CD1c-positive myeloid dendritic cell (primary cell): Measurements from ENCODE around the gene ACTRT2.

Experiments
- DNase-seq: peaks from one replicate; pipeline ENCODE4 v3.0.0-alpha.2; 2016; ENCODE audit errors: extremely low spot score

The ACTRT2 gene

DNA sequence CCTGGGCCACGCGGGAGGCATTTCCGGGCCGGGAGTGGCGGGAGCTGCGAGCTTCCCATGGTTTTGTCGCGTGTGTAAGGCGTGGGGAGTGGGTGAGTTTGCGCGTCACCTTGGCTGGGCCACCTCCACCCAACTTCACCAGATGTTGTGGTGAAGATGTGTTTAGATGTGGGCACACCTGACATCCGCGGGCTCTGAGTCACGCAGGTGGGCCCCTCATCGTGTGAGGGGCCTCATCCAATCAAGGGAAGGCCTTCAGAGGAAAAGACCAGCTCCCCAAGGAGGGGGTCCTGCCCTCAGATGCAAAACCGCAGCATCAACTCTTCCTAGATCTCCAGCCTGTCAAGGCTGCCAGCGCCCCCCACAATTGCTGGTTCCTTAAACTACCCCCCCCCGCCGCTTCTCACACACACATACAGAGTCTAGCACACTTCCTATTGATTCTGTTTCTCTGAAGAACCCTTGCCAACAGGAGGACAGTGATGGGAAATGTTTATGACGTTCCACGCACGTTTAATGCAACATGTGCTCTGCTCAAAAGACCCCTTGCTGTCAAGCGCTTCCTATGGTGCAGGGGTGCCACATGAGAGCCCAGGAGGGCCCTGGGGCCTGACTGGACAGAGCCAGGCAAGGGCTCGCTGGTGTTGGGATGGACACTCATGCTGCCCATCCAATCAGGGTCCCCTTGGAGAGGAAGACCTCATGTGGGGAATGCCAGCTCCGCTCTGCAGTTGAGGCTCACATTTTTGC, 11.9 kb downstream of the ACTRT2 start:
- no peak for DNase-seq

DNA sequence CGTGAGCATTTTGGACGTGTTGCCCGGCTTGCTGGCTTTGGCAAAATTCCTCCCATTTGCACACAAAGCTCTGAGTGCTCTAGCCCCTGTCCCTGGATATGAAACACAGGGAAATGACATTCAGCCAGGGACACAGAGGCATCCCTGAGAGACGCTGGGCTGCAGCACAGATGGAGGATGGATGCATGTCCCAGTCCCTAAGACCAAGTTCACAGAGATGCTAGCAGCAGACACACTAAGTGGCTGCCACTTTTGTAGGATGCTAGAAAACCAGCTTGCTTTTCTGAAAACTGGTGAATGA, 12.5 kb downstream of the ACTRT2 start:
- DNase-seq, result no peak

GRCh38 chr1:3034162-3034561, 12.9 kb downstream of the ACTRT2 start:
- no peak for DNase-seq

- no peak for DNase-seq
Measured at GRCh38 chr1:3034728-3035562, 13.7 kb downstream of the ACTRT2 start.

- no peak for DNase-seq
Measured at GRCh38 chr1:3035563-3036446, 14.5 kb downstream of the ACTRT2 start.

DNA sequence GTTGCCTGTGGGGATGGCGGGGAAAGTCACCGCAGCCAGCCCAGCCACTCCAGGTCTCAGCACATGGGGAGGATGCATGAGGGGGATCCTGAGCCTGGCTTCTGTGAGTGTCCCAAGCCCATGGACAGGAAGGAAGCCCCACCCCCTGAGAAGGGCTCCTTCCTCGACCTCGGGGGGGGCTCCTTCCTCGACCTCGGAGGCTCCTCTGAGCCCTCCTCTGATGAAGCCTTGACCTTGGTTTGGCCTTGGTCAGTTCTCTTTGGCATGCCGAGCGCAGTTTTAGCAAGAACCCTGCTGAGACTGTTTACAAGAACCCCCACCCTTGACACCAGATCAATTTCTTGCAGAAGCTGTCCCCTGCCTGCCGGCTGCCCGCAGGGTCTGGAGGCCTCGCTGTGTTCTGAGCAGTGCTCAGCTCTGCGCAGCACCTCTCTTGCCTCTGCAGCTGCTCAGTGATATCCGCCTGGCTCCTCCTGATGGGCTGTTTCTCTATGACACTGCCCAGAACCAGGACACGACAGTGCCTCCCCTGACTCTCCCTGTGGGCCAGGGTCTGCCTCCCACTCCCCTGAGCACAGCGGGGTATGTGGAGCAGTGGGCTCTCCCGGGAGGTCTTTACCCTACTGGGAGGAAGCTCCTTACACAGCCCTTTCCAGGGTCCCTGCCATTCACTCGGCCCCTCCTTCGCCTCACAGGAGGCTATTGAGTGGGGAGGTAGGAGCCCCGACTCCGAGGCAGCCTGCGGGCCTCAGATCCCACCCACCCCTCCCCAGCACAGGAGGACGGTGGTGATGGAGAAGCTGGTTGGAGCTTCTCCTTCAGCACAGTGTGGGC, 15.4 kb downstream of the ACTRT2 start:
- DNase-seq, result no peak

DNA sequence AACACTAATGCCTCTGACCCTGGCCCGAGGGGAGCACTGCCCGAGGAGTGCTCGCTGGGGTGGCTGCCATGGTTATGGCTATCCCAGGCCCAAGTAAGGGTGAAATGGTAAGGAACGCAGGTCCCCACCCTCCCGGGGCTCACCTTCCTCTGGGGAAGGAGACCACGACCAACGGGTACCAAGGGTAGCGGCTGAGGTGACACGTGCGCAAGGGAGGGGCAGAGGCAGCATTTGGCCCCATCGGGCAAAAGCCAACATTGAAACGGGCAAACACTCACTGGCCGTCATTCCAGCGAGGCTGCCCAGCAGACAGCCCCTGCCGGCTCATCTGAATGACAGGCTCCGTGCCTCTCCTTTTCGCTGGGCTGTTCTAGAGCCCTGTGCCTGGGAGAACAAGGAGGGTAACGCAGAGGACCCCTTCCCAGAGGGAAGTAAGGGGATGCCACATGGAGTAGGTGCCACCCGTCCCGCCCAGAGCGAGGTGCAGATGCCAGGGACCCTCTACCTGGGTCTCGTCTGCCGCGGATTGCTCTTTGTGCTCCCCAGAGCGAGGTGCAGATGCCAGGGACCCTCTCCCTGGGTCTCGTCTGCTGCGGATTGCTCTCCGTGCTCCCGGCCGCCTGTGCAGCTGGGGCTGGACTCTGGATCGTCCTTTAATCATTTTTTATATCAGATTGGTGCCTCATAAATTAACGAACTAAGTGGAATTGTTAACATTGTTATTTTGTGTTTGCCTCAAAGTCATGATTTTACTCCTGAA, 16.2 kb downstream of the ACTRT2 start:
- DNase-seq, result no peak

DNA sequence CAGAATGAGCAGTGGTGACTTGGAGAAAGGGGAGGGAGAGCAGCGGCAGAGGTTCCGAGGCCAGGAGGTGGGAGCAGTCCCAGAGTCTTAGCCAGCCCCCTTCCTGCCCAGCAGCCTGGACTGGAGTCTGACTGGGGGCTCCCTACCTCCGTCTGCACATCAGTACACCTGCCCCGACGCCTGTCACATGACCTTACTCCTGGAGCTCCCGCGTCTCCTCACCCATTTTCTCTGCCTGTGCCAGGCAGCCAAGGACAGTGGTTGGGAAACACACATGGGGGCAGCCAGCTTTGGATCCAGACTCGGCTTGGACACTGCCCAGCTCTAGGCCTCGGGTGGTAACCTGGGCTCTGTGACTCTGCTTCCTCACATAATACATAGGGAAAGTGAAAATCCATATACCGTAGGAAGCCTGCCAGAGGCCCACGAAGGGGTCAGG, 16.9 kb downstream of the ACTRT2 start:
- DNase-seq, result no peak

- no peak for DNase-seq
Measured at GRCh38 chr1:3038571-3039181, 17.4 kb downstream of the ACTRT2 start.

DNA sequence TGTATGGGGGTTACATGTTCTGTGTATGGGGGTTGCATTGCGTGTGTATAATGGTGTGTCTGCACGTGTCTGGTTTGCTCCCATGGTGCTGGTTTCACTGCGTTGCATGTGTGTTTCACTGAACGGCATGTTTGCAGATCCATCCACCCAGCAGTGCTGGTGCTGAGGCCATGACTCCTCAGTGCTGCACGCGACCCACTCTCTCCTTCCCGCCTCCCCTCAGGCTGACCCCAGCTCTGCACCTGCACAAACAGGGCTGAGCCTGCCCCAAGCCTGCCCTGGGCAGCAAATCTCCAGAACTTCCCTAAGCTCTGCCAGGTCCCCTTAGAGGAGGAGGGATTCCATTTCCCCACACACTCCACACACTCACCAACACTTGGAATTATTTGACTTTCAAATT, 18.7 kb downstream of the ACTRT2 start:
- DNase-seq, result no peak

DNA sequence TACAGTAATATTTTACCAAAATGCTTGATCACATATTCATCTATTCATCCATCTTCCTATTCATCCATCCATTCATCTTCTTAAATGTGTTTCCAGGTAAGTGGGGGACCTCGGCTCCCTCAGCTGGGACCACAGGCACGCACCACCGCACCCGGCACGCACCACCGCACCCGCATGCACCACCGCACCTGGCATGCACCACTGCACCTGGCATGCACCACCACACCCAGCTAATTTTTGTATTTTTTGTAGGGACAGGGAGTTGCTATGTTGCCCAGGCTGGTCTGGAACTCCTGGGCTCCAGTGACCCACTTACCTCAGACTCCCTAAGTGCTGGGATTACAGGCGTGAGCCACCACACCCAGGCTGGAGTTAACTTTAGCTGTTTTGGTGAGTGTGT, 21.2 kb downstream of the ACTRT2 start:
- no peak for DNase-seq

- no peak for DNase-seq
Measured at GRCh38 chr1:3049164-3049563, 27.9 kb downstream of the ACTRT2 start.

DNA sequence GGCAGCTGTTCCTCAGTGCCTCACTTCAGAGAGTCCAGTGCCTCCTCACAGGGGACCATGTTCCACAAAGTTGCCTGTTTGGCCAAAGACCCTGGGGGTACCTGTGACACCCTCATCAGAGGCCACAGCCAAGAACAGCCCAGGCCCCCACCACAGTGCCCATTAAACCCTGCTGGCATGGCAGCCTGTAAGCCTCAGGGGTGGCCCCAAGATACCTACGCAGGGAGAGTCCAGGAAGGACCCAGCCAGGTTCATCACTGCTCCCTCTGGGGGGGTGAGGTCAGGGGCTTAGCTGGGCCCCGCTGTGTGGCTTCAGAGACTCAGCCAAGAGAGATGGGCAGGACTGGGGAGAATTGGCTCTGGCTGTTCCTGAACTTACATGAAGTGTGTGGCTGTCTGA, 28.6 kb downstream of the ACTRT2 start:
- no peak for DNase-seq

DNA sequence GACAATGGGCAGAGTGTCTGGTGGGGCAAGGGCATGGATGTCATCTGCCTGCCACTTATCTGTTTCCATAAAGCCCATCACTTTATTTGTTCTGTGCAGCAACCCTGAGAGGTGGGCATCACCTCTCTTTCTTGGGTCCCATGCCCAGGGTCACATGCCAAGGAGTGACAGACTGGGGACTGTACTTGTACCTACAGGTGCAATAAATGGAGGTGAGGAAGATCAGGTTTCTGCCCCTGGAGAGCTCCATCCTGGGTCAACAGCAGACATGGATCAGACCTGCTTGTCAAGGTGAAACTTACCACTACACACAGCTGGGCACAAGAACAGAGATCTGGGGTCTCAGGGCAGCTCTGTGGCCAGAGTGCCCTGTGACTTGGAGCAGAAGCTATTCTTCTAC, 29.3 kb downstream of the ACTRT2 start:
- no peak for DNase-seq

DNA sequence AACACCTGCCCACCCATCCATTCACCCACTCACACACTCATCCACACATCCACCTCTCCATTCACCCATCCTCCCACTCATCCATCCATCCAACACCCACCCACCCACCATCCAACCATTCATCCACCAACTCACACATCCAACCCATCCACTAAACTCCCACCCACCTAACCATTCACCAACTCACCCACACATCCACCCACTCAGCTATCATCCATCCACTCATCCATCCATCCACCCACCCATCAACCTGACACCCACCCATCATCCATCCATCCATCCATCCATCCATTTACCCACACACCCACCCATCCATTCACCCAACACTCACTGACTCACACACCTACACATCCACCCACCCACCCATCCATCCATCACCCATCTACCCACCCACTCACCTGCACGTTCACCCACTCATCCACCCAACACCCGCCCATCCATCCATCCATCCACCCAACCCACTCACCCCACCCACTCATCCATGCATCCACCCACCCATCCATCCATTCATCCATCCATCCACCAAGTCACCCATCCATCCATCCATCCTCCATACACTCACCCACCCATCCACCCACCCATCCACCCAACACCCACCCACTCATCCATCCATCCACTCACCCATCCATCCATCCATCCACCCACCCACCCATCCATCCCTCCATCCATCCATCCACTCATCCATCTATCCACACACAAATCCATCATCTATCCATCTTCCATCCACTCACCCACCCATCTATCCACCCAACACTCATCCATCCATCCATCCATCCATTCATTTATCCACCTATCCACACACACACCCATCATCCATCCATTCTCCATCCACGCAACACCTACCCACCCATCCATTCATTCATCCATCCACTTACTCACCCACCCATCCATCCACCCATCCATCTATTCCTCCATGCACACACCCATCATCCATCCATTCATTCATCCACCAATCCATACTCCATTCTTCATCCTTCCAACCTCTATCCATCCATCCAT, 30.3 kb downstream of the ACTRT2 start:
- DNase-seq, result no peak

- DNase-seq, result no peak
Measured at GRCh38 chr1:3052501-3052900, 31.2 kb downstream of the ACTRT2 start.

GRCh38 chr1:3053366-3053980, 32.2 kb downstream of the ACTRT2 start:
- DNase-seq, result no peak

- DNase-seq, result no peak
Measured at GRCh38 chr1:3053986-3054385, 32.7 kb downstream of the ACTRT2 start.

- DNase-seq, result no peak
Measured at GRCh38 chr1:3054474-3054873, 33.2 kb downstream of the ACTRT2 start.
